Measurements from ENCODE around the gene FBXO38. TPM values are rescaled to one million over a fixed set of nuclear protein-coding genes. Genes with fewer than 3 reads are reported as not detected.

Gene FBXO38
- total RNA-seq, 2 experiments from 2014 or later: 38.0 to 39.6 TPM

Other genes with a start within 250 kb of the FBXO38 start
- gene SPINK14, start 215.4 kb upstream of the FBXO38 start, total RNA-seq: not detected
- not detected for gene SPINK6, start 180.9 kb upstream of the FBXO38 start, total RNA-seq
- not detected for gene MARCOL, start 145.4 kb upstream of the FBXO38 start, total RNA-seq
- gene SPINK13, start 115.2 kb upstream of the FBXO38 start, total RNA-seq: not detected
- not detected for gene SPINK7, start 71.5 kb upstream of the FBXO38 start, total RNA-seq
- not detected for gene SPINK9, start 48.4 kb upstream of the FBXO38 start, total RNA-seq

Measured in activated CD8-positive, alpha-beta T cell treated with anti-CD3 and anti-CD28 coated beads for 36 hours (primary cell).